SK-N-SH (cell line): ENCODE results near the gene TAF11L8.
"Not testable (repeated sequence)": the region's sequence is repeated elsewhere in the genome, so short reads cannot be mapped to it uniquely, and the experiment has no call there.

Source experiments
- YY1 ChIP-seq: IDR thresholded peaks from 2 replicates; pipeline ENCODE4 v1.4.0; 2012; ENCODE audit warnings: low read depth, mild to moderate bottlenecking
- TF ChIP-seq, protein P1 (sequence below): fragments of 200-600 bp; sonication (generic); IDR thresholded peaks from 2 replicates; pipeline ENCODE4 v1.6.1; 2017; ENCODE audit warnings: antibody characterized with exemption, mild to moderate bottlenecking, moderate library complexity
- TF ChIP-seq, protein P2 (sequence below): IDR thresholded peaks from 2 replicates; pipeline ENCODE4 v1.4.0; 2012; ENCODE audit warnings: low read depth, borderline replicate concordance

DNA sequence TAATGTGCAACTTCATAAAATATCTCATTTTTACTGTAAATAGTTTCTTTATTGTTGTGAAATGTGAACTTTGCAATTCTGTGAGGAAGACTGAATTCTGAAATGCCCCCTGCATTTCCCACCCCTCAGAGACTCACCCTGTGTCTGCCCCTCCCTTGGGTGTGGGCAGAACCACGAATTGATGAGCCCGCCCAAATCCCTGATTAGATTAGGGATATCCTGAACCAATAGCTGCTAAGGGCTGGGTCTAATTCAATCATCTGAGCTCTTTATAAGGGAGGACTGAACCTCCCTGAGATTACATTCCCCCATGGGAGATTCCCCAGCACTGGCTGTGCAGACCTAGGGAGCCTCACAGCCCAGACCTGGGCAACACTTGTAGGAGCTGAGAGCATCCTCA is 19.3 kb upstream of the TAF11L8 start, which contains the start of gene TAF11L12:
- TF ChIP-seq, protein P1, sequence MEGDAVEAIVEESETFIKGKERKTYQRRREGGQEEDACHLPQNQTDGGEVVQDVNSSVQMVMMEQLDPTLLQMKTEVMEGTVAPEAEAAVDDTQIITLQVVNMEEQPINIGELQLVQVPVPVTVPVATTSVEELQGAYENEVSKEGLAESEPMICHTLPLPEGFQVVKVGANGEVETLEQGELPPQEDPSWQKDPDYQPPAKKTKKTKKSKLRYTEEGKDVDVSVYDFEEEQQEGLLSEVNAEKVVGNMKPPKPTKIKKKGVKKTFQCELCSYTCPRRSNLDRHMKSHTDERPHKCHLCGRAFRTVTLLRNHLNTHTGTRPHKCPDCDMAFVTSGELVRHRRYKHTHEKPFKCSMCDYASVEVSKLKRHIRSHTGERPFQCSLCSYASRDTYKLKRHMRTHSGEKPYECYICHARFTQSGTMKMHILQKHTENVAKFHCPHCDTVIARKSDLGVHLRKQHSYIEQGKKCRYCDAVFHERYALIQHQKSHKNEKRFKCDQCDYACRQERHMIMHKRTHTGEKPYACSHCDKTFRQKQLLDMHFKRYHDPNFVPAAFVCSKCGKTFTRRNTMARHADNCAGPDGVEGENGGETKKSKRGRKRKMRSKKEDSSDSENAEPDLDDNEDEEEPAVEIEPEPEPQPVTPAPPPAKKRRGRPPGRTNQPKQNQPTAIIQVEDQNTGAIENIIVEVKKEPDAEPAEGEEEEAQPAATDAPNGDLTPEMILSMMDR = not testable (repeated sequence)
- not testable (repeated sequence) for TF ChIP-seq YY1
- TF ChIP-seq, protein P2, sequence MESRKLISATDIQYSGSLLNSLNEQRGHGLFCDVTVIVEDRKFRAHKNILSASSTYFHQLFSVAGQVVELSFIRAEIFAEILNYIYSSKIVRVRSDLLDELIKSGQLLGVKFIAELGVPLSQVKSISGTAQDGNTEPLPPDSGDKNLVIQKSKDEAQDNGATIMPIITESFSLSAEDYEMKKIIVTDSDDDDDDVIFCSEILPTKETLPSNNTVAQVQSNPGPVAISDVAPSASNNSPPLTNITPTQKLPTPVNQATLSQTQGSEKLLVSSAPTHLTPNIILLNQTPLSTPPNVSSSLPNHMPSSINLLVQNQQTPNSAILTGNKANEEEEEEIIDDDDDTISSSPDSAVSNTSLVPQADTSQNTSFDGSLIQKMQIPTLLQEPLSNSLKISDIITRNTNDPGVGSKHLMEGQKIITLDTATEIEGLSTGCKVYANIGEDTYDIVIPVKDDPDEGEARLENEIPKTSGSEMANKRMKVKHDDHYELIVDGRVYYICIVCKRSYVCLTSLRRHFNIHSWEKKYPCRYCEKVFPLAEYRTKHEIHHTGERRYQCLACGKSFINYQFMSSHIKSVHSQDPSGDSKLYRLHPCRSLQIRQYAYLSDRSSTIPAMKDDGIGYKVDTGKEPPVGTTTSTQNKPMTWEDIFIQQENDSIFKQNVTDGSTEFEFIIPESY = not testable (repeated sequence)
